ENCODE results near the gene CARF. TPM values are rescaled to one million over a fixed set of nuclear protein-coding genes. Genes with fewer than 3 reads are reported as not detected.
A peak's percentile ranks its signal among the peaks of the same experiment; 100 is the strongest.

The CARF gene
- polyA plus RNA-seq, 3 donors: 1.1 to 4.6 (median 2.8) TPM

DNA sequence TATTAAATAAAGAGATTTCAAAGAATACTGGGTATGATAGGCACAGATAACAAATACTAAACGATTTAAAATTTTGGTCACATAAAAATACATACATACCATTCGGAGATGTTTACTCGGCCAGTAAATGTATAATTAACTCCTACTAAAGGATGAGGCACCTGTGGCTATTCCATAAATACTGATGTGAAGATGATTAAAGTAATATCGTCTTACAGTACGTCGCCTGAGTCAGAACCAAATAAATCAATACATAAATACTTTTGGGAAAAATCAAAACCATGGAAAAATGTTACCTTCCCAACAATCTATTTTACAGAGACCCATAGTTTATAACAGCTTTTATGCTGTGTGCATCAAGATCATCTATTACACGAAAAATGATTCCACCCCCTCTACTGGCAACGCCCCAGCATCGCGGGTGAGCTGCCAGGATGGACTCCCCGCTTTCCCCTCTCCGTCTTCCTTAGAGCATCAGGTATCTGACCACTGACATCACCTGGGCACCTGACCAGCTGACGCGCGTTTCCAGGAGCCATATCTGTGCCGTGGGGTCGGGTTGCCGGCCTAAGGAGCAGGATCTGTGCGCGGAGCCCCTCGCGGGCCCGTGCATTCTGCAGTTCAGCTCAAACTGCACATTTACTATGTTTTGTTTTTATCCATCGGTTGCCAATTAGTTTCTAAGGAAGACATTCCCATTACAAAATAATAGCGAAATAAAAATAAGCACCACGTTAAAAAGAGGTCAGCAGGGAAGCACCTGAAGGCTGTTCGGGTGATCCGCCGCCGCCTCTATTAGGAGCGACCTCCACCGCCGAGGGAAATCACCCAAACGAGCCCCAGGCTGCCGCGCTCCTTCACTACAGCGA is 41.4 kb upstream of the CARF start:
- Histone ChIP-seq H2AFZ (ENCODE audit: insufficient read depth, low read depth, low read length, poor library complexity, severe bottlenecking) (peak overlapping the region; percentile 98), H3K4me1 (ENCODE audit: control insufficient read depth in 1 of 2, insufficient read depth in 2 of 2, low read length in 2 of 2) (peaks cover 4 to 8% of the 10 kb centered on the region in 2 donors), H3K9me3 (replicated peaks in 1 of 2; ENCODE audit: control insufficient read depth in 1 of 2, insufficient read depth in 1 of 2, low read length in 2 of 2) (no peaks in the 10 kb centered on the region), H3K79me2 (ENCODE audit: insufficient read depth, low read length) (no peaks in the 10 kb centered on the region), H3K27ac (ENCODE audit: low read depth in 1 of 2, low read length in 2 of 2) (no peak overlapping the region), H4K20me1 (ENCODE audit: insufficient read depth, low read length) (no peaks in the 10 kb centered on the region), H3K9ac (ENCODE audit: insufficient read depth, low read length, poor library complexity, severe bottlenecking) (peak overlapping the region; percentile 69), H3K4me3 (replicated peaks in 1 of 3; ENCODE audit: low read depth in 2 of 3, low read length in 3 of 3) (peak overlapping the region; percentile 50 to 88 (median 69)), H3K4me2 (replicated peaks; ENCODE audit: extremely low read depth, low read length, poor library complexity, severe bottlenecking) (peak overlapping the region; percentile 89), H3K36me3 (replicated peaks in 1 of 2; ENCODE audit: control insufficient read depth in 1 of 2, insufficient read depth in 2 of 2, low read length in 2 of 2) (no peaks in the 10 kb centered on the region), H3K27me3 (ENCODE audit: control insufficient read depth in 2 of 2, insufficient read depth in 2 of 2, low read length in 2 of 2) (peaks cover 0 to 6% of the 10 kb centered on the region in 2 donors)
- Mint-ChIP-seq H3K9me3 (peaks cover 0 to 3% (median 0%) of the 10 kb centered on the region in 7 donors), H3K4me1 (peaks cover 12% of the 10 kb centered on the region), H3K36me3 (no peaks in the 10 kb centered on the region), H3K27ac (peak overlapping the region in 4 of 7 donors; percentile 12 to 73 (median 29)), H3K4me3 (peak overlapping the region; percentile 90 to 94), H3K27me3 (ENCODE audit: low read depth in 3 of 3) (peaks cover 11 to 13% (median 12%) of the 10 kb centered on the region in 3 donors)
- intact Hi-C loops (cut with micrococcal nuclease): loop anchor here in 1 of 2 donors (5.0 to 10.0 kb wide), 2 partner anchors 38 to 306 kb away; no protein-coding TSS in a partner anchor
- under 1% methylated on average over 27 of the region's 37 CpGs for WGBS (ENCODE audit: insufficient coverage)
- DNase-seq: peak; percentile 19 to 42 (median 34)
- TF ChIP-seq, protein P1, sequence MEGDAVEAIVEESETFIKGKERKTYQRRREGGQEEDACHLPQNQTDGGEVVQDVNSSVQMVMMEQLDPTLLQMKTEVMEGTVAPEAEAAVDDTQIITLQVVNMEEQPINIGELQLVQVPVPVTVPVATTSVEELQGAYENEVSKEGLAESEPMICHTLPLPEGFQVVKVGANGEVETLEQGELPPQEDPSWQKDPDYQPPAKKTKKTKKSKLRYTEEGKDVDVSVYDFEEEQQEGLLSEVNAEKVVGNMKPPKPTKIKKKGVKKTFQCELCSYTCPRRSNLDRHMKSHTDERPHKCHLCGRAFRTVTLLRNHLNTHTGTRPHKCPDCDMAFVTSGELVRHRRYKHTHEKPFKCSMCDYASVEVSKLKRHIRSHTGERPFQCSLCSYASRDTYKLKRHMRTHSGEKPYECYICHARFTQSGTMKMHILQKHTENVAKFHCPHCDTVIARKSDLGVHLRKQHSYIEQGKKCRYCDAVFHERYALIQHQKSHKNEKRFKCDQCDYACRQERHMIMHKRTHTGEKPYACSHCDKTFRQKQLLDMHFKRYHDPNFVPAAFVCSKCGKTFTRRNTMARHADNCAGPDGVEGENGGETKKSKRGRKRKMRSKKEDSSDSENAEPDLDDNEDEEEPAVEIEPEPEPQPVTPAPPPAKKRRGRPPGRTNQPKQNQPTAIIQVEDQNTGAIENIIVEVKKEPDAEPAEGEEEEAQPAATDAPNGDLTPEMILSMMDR (IDR thresholded peaks at IDR 0.05): peak; percentile 67

DNA sequence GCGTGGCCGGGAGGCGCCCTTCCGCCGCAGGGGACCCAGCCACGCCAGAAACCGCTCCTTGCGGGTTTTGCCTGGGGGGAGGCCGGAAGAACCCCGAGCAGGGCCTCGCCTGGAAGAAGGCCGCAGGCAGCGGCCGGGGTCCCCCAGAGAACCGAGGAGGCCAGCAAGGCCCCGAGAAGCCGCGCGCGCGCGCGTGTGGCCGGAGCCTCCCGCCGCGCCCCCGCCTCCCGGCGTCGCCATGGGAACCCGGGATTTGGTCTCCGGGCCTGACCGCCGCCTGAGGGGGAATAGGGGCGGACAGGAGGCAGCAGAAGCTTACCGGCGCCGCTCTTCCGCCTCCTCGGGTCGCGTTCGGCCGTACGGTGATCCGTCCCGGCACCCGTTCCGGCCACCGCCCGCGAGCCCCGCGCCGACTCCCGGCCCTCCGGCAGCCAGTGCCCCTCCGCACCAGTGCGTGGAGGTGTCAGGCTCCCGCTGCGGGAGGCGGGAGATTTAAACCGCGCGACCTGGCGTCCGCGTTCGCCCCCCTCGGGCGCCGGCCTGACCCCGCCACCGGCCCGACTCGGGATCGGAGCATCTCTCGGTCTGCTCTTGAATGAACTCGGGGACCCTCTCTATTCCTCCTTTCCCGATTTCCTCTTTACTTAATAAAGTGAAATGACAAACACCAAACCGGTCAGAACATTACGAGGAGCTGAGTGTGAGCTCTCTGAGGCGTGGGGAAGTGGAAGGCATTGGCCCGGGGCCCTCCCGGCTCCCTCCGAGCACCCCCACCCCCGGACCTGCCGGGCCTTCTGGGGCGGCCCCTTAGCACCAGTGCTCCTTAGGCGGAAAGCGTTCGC is 40.6 kb upstream of the CARF start, which contains the start of gene ICA1L:
Gene ICA1L, minus strand, starts transcription at position 467 of the 842 bp plus-strand sequence. CDS start 42,757 bp downstream, outside the sequence.
- H3K27ac ChIP-seq (ENCODE audit: low read depth in 1 of 2, low read length in 2 of 2): no peak within 1 kb of the TSS
- peak within 1 kb of the TSS; percentile 50 to 88 (median 69) for H3K4me3 ChIP-seq (replicated peaks in 1 of 3; ENCODE audit: low read depth in 2 of 3, low read length in 3 of 3)
- peaks cover 4 to 8% of the 10 kb centered on the region in 2 donors for H3K4me1 ChIP-seq (ENCODE audit: control insufficient read depth in 1 of 2, insufficient read depth in 2 of 2, low read length in 2 of 2)
- peaks cover 0 to 6% of the 10 kb centered on the region in 2 donors for H3K27me3 ChIP-seq (ENCODE audit: control insufficient read depth in 2 of 2, insufficient read depth in 2 of 2, low read length in 2 of 2)
- Mint-ChIP-seq H3K27me3 (ENCODE audit: low read depth in 3 of 3) (peaks cover 11 to 13% (median 12%) of the 10 kb centered on the region in 3 donors), H3K4me3 (peak within 1 kb of the TSS; percentile 90 to 94), H3K4me1 (peaks cover 12% of the 10 kb centered on the region), H3K27ac (peak within 1 kb of the TSS in 4 of 7 donors; percentile 12 to 73 (median 29)), H3K36me3 (no peaks in the 10 kb centered on the region), H3K9me3 (peaks cover 0 to 3% (median 0%) of the 10 kb centered on the region in 7 donors)
- intact Hi-C loops (cut with micrococcal nuclease): loop anchor here in 1 of 2 donors (5.0 to 10.0 kb wide), 2 partner anchors 39 to 307 kb away; no protein-coding TSS in a partner anchor
- TF ChIP-seq, protein P1 (IDR thresholded peaks at IDR 0.05): no peak
- H3K4me2 ChIP-seq (replicated peaks; ENCODE audit: extremely low read depth, low read length, poor library complexity, severe bottlenecking): peak within 1 kb of the TSS; percentile 89
- under 1% methylated on average over 79 of the region's 93 CpGs for WGBS (ENCODE audit: insufficient coverage)
- H2AFZ ChIP-seq (ENCODE audit: insufficient read depth, low read depth, low read length, poor library complexity, severe bottlenecking): peak within 1 kb of the TSS; percentile 98
- no peaks in the 10 kb centered on the region for H3K36me3 ChIP-seq (replicated peaks in 1 of 2; ENCODE audit: control insufficient read depth in 1 of 2, insufficient read depth in 2 of 2, low read length in 2 of 2)
- H3K79me2 ChIP-seq (ENCODE audit: insufficient read depth, low read length): no peaks in the 10 kb centered on the region
- no peaks in the 10 kb centered on the region for H3K9me3 ChIP-seq (replicated peaks in 1 of 2; ENCODE audit: control insufficient read depth in 1 of 2, insufficient read depth in 1 of 2, low read length in 2 of 2)
- H3K9ac ChIP-seq (ENCODE audit: insufficient read depth, low read length, poor library complexity, severe bottlenecking): peak within 1 kb of the TSS; percentile 69
- no peaks in the 10 kb centered on the region for H4K20me1 ChIP-seq (ENCODE audit: insufficient read depth, low read length)
- DNase-seq: peak; percentile 13 to 20 (median 18)

Data from CD14-positive monocyte (primary cell).